GM11168 (cell line): ENCODE measurements around the gene MYLK.

Experiments used
- in situ Hi-C: fragments of 300-500 bp; cut with MboI; formaldehyde crosslinking; loops from one replicate; pipeline ENCODE4 v1.12.0; 2022; ENCODE audit warnings: low sequenced_read_pairs; ENCODE audit not compliant: unreplicated experiment

The MYLK gene

GRCh38 chr3:123692041-123692440 lies 192.1 kb downstream of the MYLK start:
- in situ Hi-C loops, result no loop called here

GRCh38 chr3:123689831-123690230 lies 194.3 kb downstream of the MYLK start:
- in situ Hi-C loops, result no loop called here

DNA sequence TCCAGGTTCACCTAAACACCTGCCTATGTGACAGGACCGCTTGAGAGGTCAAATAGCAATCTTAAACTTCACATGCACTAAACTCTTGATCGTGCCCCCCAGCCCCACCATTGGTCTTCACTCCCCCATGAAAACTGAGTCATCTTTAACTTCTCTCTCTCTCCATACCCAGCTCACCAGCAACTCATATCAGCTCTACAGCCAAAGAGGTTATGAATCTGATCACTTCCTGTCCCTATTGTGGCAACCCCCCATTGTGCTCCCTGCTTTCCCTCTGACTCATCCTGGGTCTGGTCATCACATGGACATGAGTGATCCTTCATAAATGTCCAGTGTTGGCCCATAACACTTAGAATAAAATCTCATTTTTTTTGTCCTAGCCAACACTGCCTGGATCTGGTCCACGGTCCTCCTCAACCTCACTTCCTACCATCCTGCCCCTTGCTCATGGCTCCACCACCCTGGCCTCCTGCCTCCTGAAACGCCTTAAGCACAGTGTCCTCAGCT lies 195.8 kb downstream of the MYLK start:
- in situ Hi-C loops, result no loop called here

DNA sequence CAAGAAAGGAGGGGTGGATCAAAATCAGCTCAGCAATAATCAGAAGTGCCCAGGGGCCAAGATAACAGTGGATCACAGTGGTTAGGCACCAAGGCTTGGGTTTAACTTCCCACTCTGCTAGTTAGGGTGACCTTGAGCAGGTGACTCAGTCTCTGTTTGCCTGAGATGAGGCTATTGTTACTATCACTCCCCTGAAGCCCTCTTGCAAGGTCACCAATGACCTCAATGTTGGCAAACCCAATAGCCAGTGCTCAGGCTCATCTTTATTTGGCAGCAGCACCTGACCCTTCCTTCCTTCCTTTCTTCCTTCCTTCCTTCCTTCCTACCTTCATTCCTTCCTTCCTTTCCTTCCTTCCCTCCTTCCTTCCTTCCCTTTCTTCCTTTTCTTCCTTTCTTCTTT lies 196.8 kb downstream of the MYLK start:
- in situ Hi-C loops, result no loop called here

GRCh38 chr3:123686251-123686650 lies 197.9 kb downstream of the MYLK start:
- in situ Hi-C loops, result no loop called here

DNA sequence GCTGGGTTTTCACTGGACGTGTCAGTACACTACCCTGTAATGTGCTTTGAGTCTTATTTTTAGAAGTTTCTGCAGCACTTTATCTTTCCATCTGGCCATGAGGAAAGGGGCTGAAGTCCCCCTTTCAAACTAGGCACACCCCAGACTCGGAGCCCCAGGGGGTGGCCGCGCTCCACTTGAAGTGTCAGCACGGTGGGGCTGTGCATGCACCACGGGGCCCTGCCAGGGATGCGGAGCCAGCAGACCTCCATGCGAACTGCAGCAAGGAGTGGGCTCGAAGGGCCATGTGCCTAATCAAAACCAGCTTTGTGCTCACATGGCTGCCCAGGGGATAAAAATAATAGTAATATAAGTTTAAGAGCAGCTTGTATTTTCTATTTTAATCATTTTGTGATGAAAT lies 198.4 kb downstream of the MYLK start:
- in situ Hi-C loops, result no loop called here

DNA sequence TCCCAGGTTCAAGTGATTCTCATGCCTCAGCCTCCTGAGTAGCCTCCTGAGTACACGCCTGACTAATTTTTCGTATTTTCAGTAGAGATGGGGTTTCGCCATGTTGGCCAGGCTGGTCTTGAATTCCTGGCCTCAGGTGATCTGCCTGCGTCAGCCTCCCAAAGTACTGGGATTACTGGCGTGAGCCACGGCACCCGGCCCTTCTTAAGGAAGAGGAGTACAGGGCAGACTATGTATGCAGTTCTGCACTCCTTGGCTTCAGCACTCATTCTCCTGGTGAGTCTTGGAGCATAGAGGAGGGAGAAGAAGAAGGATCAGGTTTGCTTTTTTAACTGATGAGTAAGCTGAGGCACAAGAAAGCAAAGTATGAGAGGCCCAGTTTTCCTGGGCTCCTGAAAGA lies 199.5 kb downstream of the MYLK start:
- in situ Hi-C loops, result no loop called here

DNA sequence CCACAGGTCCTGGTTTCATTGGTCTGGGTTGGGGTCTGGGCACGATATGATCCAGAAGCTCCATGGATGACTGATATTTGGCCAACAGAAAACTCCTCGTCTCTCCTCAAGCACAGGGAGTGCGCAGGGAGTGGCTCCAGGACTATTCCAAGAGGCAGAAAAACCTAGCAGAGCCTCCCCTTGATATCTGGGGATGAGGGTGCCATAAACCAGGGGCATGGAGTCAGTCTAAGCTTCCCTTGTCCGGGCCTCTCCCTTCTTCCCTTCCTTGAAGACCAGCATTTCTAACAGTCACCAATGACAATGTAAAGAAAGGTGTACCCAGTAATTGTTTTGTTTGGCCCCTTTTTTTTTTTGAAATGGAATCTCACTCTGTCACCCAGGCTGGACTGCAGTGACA lies 199.9 kb downstream of the MYLK start:
- in situ Hi-C loops, result no loop called here

- in situ Hi-C loops, result no loop called here
Observed at GRCh38 chr3:123683505-123684154, 200.5 kb downstream of the MYLK start.

DNA sequence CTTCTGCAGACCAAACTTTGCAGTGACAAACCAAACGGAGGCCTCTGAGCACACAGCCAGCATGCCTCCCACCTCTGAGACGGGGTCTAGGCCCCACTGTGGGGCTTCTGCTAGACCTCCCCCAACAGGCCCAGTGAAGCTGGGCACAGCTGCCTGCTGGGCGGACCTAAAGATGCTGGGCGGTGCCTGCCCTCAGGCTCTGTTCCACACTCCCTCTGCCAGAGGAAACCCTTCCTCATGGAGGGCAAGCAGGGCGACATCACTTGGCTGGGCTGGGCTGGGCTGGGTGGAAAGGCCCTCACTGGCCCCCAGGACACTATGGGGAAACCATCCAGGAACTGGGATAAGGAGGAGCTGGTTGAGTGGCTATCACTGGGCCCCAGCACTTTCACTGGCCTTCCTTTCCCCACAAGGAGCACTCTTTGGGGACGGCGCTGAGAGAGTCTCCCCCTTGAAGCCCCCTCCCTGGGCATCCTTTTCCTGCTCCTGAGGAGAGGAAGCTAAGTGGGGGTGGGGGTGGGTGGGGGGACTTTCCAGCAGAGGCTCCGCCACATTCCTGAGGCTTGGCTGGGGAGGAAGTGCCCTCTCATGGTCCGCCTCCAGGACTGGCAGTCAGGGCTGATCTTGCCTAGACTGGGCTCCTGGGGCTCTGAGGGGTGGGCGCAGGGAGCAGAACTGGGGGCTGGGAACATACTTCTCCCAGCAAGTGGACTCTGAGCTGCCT lies 201.2 kb downstream of the MYLK start:
- in situ Hi-C loops, result no loop called here

GRCh38 chr3:123682302-123682701 lies 201.8 kb downstream of the MYLK start:
- in situ Hi-C loops, result no loop called here

GRCh38 chr3:123679712-123680386 lies 204.3 kb downstream of the MYLK start:
- in situ Hi-C loops, result no loop called here

DNA sequence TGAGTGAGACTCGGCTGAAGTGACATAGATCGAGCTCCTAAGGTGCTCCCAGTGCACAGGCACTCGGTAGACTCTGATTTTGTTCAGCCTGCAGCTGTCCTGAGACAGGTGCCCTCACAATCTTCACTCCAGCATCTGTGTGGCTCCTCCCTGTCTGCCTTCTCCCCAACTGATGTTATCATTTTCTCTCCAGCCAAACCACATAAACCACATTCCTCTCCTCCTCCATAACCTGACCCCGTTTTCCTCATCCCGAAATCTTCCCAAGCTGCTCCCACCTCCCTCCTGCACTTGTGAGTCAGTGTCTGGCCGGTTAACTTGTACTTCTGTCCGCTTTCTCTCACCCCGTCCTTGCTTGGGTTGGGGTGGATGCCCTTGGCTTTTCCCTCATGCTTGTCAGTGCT lies 206.0 kb downstream of the MYLK start:
- in situ Hi-C loops, result no loop called here

DNA sequence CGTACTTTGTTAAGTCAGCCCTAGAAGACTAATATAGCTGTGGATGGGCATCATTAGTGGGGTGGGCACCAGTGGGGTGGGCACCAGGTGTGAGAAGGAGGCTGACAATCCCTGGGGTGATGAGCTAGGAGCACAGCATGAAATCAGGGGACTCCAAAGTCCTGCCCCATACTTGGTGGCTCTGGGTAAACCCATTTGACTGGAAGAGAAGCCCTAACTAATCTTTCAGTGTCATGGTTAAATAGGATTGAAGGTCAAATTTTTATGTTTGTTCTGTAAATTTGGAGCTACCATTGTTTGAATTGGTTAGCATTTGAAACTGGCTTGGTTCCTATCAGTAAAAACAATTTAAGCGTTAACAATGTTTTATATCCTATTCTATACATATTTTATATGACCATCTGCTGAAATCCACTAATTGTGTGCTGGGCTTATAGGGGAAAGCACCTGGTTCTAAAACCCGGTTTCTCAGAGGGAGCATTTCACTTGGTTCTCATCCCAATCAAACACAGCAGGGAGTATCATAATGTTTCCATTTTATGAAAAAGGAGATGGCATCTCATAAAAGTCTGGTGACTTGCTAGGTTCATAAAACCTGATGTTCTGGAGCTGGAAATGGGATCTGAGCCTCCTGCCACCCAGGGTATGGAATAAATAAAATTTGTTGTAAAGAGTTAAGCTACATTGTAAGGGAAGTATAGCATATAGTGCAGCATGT lies 211.5 kb downstream of the MYLK start:
- in situ Hi-C loops, result no loop called here

GRCh38 chr3:123670743-123671142 lies 213.4 kb downstream of the MYLK start:
- in situ Hi-C loops, result no loop called here

DNA sequence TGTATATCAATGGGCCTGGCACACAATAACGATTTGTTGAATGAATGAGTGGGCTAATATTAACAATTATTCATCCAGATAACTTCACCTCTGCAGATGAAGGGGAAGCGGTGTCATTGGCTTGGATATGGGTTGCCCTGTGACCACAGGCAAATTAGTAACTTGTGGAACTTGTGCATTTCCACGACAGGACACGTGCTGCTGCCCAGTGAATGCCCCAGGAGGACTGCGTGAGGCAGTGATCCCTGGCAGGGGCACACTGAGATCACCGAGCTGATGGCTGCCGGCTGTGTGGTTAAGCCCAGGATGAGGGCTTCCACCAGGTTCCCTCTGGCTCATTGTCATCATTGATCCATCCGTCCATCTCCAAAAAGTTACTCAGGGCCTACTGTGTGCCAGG lies 215.2 kb downstream of the MYLK start:
- in situ Hi-C loops, result no loop called here

GRCh38 chr3:123667784-123668183 lies 216.3 kb downstream of the MYLK start:
- in situ Hi-C loops, result no loop called here

DNA sequence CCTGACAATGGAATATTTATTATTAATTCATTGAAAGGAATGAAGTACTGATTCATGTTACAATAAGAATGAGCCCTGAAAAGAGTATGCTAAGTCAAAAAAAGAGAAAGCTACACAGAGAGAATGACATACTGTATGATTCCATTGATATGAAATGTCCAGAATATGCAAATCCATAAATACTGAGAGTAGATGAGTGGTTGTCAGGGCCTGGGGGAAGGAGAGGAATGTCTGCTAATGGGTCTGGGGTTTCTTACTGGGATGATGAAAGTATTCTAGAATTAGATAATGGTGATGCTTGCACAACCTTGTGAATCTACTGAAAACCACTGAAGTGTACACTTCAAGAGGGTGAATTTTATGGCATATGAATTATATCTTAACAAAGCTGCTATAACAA lies 219.4 kb downstream of the MYLK start:
- in situ Hi-C loops, result no loop called here

- in situ Hi-C loops, result no loop called here
Observed at GRCh38 chr3:123663977-123664376, 220.2 kb downstream of the MYLK start.

- in situ Hi-C loops, result no loop called here
Observed at GRCh38 chr3:123661973-123662372, 222.2 kb downstream of the MYLK start.

- in situ Hi-C loops, result no loop called here
Observed at GRCh38 chr3:123660900-123661299, 223.2 kb downstream of the MYLK start.
